Measurements from ENCODE around the gene HS6ST2.

Gene HS6ST2

GRCh38 chrX:132815643-132816042, 142.8 kb downstream of the HS6ST2 start:
- Histone ChIP-seq H3K4me1 (ENCODE audit: control insufficient read depth, insufficient read depth, low read length) (no peaks in the 10 kb centered on the region), H3K36me3 (ENCODE audit: control insufficient read depth in 2 of 2, insufficient read depth in 1 of 2, low read length in 2 of 2) (no peaks in the 10 kb centered on the region), H3K27ac (ENCODE audit: extremely low read depth, low read depth, low read length) (no peak overlapping the region), H3K9me3 (ENCODE audit: control insufficient read depth, insufficient read depth, low read depth, low read length) (no peaks in the 10 kb centered on the region), H3K4me3 (ENCODE audit: low read depth, low read length) (no peak overlapping the region)
- CTCF ChIA-PET: interaction anchor here (1.0 kb wide), 1 partner anchor 30 kb away, joined by 3 read pairs; no protein-coding TSS in a partner anchor
- POLR2A ChIA-PET: interaction anchor here (1.0 kb wide), 1 partner anchor 79 kb away, joined by 3 read pairs; no protein-coding TSS in a partner anchor
- TF ChIP-seq ZNF391 (tag by site-specific recombination; IDR thresholded peaks at IDR 0.05; ENCODE audit: borderline replicate concordance, low read depth) (no peak), ZNF311 (tag by site-specific recombination; IDR thresholded peaks at IDR 0.05; ENCODE audit: borderline replicate concordance) (no peak), BCL11B (tag by site-specific recombination; IDR thresholded peaks at IDR 0.05; ENCODE audit: low read depth) (no peak), ZNF707 (tag by site-specific recombination; IDR thresholded peaks at IDR 0.05) (no peak), ZIC2 (tag by site-specific recombination; IDR thresholded peaks at IDR 0.05) (no peak), ZNF692 (tag by site-specific recombination; IDR thresholded peaks at IDR 0.05) (no peak), ZXDB (tag by site-specific recombination; IDR thresholded peaks at IDR 0.05) (no peak), SP7 (tag by site-specific recombination; IDR thresholded peaks at IDR 0.05) (no peak), ZNF121 (tag by site-specific recombination; IDR thresholded peaks at IDR 0.05) (no peak), YY1 (tag by site-specific recombination; IDR thresholded peaks at IDR 0.05) (no peak), ZNF747 (tag by site-specific recombination; IDR thresholded peaks at IDR 0.05) (no peak), HOXA7 (CRISPR knock-in tag; IDR thresholded peaks at IDR 0.05; ENCODE audit: borderline replicate concordance) (no peak), CTCF (tag by site-specific recombination; IDR thresholded peaks at IDR 0.05) (no peak)

- Histone ChIP-seq H3K36me3 (ENCODE audit: control insufficient read depth in 2 of 2, insufficient read depth in 1 of 2, low read length in 2 of 2) (no peaks in the 10 kb centered on the region), H3K4me1 (ENCODE audit: control insufficient read depth, insufficient read depth, low read length) (no peaks in the 10 kb centered on the region), H3K27ac (ENCODE audit: extremely low read depth, low read depth, low read length) (no peak overlapping the region), H3K4me3 (ENCODE audit: low read depth, low read length) (no peak overlapping the region), H3K9me3 (ENCODE audit: control insufficient read depth, insufficient read depth, low read depth, low read length) (no peaks in the 10 kb centered on the region)
- POLR2A ChIA-PET: no interaction called here
- no peak for TF ChIP-seq ZNF664 (tag by site-specific recombination; IDR thresholded peaks at IDR 0.05)
- TF ChIP-seq RBAK (tag by site-specific recombination; IDR thresholded peaks at IDR 0.05): no peak
- no peak for TF ChIP-seq ZNF501 (tag by site-specific recombination; IDR thresholded peaks at IDR 0.05)
- TF ChIP-seq SP3 (tag by site-specific recombination; IDR thresholded peaks at IDR 0.05): no peak
- no peak for TF ChIP-seq ZNF37A (tag by site-specific recombination; IDR thresholded peaks at IDR 0.05)
- TF ChIP-seq ZNF132 (tag by site-specific recombination; IDR thresholded peaks at IDR 0.05; ENCODE audit: borderline replicate concordance): no peak
- TF ChIP-seq ZSCAN18 (tag by site-specific recombination; IDR thresholded peaks at IDR 0.05): no peak
- no peak for TF ChIP-seq ZNF10 (tag by site-specific recombination; IDR thresholded peaks at IDR 0.05)
- TF ChIP-seq ZNF639 (tag by site-specific recombination; IDR thresholded peaks at IDR 0.05): no peak
- TF ChIP-seq ZNF585B (tag by site-specific recombination; IDR thresholded peaks at IDR 0.05): no peak
- no peak for TF ChIP-seq ZNF202 (tag by site-specific recombination; IDR thresholded peaks at IDR 0.05; ENCODE audit: borderline replicate concordance)
- TF ChIP-seq ZNF843 (tag by site-specific recombination; IDR thresholded peaks at IDR 0.05): no peak
- no peak for TF ChIP-seq ZXDB (tag by site-specific recombination; IDR thresholded peaks at IDR 0.05)
- TF ChIP-seq ZNF133 (tag by site-specific recombination; IDR thresholded peaks at IDR 0.05): no peak
- no peak for TF ChIP-seq ZBTB17 (tag by site-specific recombination; IDR thresholded peaks at IDR 0.05)
- no peak for TF ChIP-seq ZNF548 (tag by site-specific recombination; IDR thresholded peaks at IDR 0.05)
- CTCF ChIA-PET: interaction anchor here (0.6 to 1.3 kb wide), 2 partner anchors 20 to 71 kb away, joined by 3 read pairs; no protein-coding TSS in a partner anchor
Observed at GRCh38 chrX:132810964-132811712, 147.3 kb downstream of the HS6ST2 start.
